GM19468 (cell line): ENCODE results near the gene LYVE1.

ENCODE experiments used
- ATAC-seq: cut with Tn5 transposase; IDR thresholded peaks from one replicate; pipeline ENCODE4 v1.9.1; 2021; ENCODE audit warnings: mild to moderate bottlenecking, moderate library complexity, moderate number of reproducible peaks; ENCODE audit not compliant: unreplicated experiment; ENCODE audit errors: extremely low read depth

LYVE1 gene

DNA sequence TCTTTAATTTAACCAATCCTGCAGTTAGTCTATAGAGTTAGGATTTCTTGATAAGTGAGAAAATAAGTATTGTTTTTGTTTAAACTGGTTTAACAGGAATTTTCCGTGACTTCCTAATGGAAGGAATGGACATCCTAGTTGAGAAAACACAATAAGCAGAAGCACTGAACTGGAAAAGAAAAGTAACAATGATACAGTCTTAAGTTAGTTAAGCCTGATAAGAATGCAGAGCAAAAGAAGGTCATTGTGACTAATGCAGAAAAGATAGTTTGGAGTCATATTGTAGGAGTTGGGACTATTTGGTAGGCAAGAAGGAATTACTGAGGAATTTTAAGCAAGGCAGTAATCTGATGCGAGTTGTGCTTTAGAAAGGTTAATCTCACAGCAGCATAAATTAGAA lies 39.2 kb downstream of the LYVE1 start:
- no peak for ATAC-seq

DNA sequence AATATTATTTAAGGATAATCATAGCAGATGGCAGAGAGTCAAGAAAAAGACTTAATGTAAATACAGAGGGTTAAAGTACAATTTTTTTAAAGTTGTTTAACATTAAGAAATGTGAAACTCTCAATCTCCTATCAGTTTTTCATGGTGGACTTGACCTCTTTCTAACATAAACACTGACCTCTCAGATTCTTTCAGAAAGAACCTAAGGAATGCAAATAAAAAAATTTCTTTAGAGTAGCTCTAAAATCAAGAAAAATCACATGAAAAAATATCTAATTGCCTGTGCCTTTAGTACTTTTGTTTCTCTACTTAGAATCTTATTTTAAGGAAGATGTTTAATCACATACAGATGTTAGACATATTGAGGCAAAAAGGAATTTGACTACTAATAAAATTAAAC lies 40.3 kb downstream of the LYVE1 start:
- no peak for ATAC-seq

DNA sequence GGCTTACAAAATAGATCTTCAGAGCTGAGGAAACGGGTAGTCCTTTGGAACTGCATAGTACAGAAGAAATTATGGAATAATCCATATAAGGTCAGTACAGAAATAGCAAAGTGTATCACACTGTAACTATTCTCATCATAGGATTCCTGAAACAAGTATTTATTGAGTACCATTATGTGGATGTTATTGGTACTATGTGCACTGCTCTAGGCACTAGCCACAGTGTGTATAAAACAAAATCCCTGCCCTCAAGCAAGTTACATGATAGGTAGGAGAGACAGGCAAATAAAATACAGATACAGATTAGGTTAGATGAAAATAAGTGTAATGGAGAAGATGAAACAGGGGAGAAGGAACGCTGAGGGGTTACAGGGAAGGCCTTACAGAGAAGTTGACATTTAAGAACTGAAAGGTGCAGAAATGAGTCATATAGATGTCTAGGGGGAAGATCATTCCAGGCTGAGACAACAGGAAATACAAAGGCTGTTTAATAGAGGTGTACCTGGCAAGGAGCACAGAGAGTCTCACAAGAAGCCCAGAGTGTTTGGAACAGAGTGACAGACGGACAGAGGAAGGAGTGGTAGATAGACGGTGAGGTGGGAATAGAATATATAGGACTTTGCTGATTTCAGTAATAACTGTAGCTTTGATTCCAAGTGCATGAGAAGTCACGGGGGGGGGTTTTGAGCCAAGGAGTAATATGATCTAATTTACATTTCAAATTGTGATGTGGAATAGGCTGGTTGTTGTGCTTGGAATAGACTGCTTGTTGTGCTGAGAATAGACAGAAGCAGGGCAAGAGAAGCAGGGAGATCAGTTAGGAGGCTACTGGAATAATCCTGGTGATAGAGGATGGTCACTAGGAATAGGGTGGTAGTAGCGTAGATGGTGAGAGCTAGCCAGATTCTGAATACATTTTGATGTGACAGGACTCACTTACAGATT lies 41.2 kb downstream of the LYVE1 start:
- ATAC-seq: no peak

DNA sequence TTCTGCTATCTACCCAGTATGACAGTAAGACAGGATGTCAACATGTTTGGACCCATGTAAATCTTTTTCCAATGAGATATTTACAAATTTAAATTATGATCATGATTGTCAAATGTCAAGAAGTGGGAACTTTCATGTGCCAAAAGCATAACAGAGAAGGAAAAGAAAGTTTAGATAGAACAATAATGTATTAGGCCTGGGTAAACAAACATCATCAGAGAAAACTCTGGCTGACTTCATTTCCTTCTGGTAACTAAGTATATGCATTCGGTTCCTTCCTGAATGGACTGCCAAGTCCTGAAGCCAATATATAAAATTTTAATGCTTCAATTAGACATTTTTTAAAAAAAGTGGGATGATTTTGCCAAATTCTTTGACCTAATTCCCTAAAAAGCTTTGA lies 44.0 kb downstream of the LYVE1 start:
- ATAC-seq: no peak

DNA sequence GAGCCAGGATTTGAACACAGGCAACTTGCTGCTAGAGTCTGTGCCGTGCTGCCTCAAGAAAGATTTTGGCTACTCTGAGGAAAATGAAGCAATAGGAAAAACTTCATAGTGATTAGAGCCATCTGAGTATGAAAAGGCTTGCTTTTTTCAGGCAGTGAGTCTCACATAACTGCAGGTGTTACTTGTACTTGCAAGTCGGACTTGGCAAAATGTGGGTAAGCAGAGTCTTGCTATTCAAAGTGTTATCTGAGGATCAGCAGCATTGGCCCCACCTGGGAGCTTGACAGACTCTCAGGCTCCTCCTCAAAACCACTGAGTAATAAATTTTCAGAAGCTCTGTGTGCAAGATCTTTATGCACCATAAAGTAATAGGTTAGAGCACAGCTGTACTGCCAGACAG lies 45.5 kb downstream of the LYVE1 start:
- ATAC-seq: no peak

DNA sequence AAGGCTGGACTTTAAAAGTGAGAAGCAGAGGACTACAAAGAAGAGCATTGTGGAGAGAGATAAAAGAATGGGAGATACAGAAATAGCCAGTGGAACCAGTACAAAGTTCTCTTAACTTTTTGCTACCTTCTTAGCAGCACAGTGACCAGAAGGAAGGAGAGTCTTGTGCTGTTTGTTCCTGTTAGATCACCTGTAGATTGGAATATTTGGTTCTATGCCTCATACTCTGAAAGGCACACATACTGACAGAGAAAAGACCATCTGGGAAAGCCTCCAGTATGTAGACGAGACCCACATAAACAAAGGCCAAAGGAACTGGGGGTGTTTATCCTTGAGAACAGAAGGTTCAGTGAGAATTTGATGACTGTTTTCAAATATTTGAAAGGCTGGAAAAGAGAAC lies 46.2 kb downstream of the LYVE1 start:
- no peak for ATAC-seq

DNA sequence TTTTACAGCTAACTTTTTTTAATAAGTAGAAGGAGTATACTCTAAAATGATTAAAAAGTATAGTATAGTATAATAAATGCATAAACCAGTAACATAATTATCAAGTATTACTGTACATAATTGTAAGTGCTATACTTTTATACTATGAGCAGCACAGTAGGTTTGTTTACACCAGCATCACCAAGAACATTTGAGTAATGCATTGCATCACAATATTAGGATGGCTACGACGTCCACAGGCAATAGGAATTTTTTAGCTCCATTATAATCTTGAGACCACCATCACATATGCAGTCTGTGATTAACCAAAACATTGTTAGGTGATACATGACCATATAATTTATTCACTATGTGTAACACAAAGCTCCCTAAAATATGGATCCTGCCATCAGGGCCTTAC lies 47.9 kb downstream of the LYVE1 start:
- no peak for ATAC-seq

DNA sequence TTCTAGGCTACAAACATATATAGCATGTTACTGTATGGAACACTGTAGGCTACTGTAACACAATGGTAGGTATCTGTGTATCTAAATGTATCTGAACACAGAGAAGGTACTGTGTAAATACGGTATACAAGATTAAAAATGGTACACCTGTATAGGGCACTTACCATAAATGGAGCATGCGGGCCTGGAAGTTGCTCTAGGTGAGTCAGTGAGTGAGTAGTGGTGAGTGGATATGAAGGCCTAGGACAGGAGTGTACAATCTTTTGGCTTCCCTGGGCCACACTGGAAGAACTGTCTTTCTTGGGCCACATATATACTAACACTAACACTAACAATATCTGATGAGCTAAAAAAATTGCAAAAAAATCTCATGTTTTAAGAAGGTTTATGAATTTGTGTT lies 48.8 kb downstream of the LYVE1 start:
- no peak for ATAC-seq

DNA sequence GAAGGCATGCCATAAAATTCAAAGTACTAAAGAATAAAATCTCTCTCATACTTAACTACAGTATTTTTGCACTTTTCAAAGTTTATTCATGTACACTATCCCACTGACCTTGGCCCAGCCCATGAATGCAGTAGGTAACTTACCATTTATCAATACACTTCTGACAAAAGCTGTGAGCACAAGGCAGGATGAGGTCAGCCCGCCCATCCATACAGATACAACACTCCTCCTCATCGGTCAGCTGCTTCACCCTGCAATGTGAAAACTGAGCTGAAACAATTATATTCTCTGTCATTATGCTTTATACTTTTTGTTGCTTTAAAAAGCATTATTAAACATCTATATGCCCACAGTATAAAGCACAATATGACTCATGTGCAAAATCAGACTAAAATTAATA lies 49.6 kb downstream of the LYVE1 start:
- no peak for ATAC-seq

DNA sequence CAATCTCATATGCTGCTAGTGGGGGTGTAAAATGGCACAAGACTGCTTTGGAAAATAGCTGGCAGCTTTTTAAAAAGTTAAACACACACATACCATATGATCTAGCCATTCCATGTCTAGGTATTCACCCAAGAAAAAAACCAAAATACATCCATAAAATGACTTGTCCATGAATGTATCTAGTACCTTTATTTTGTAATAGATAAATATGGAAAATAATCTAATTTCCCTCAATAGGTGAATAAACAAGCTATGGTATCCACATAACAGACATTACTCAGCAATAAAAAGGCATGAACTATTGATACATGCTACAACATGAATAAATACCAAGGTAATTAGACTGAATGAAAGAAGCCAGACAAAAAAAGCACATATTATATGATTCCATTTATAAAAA lies 50.3 kb downstream of the LYVE1 start:
- no peak for ATAC-seq

DNA sequence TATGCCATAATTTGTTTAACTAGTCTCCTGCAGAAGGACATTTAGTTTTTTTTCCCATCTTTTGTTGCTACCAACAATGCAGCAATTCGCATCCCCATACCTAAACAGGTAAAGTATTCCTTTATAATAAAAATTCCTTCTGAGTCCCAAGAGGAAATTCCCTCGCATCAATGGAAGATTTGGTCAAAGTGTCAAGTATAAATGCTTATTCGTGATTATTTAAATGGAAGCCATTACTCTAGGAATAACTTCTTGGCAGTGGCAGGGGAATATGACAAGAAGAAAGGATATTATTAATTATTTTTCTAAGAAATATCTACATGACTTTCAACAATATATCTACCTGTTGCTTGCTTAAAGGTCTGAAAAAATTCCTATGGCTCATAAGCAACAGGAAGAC lies 53.0 kb downstream of the LYVE1 start:
- ATAC-seq: no peak

DNA sequence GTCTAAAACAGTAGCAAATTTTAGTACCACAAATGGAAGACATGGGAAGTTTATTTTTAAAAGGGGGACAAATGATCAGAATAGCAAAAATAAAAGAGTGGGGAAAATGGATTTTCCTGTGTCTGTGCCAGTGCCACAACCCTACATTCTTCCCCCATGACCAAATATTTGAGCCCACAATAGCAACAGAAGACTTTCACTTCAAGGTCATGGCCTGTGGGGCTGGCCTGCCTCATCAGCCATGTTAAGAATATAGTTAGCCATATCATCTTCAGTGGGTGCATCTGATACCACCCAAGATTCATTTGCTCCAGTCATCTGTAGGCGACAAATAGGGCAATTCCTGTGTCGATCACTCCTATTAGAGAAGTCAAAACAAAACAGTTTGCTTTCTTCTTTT lies 53.8 kb downstream of the LYVE1 start:
- ATAC-seq: no peak

DNA sequence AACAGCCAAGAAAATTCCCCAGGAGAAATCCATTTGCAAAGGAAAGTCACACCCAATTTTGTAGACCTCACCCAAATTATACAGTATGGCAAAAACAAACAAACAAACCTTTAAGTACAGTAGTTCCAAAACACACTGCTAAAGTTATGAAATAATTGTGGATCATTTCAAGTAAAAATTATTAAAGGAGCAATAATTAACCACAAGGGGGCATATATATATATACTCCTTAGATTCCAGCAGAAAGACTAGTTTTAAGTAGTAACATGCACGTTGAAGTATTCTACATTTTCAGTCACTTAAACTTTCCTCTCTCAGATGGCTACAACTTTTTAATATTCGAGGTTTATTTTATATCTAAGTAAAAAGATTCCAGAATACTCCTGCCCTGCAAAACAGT lies 54.3 kb downstream of the LYVE1 start:
- ATAC-seq: no peak

DNA sequence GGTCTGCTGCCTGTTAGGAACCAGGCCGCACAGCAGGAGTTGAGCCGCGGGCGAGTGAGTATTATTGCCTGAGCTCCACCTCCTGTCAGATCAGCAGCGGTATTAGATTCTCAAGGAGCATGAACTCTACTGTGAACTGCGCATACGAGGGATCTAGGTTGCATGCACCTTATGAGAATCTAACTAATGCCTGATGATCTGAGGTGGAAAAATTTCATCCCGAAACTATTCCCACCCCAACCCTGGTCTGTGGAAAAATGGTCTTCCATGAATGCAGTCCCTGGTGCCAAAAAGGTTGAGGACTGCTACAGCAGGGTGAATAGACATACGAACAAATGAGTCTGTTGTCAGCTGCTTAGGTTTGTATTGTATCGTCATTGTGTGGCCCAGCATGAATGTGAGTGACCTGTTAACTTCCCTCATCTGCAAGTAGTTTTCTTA lies 57.3 kb downstream of the LYVE1 start:
- ATAC-seq: no peak
